ENCODE results near the gene SNX8.

DNA sequence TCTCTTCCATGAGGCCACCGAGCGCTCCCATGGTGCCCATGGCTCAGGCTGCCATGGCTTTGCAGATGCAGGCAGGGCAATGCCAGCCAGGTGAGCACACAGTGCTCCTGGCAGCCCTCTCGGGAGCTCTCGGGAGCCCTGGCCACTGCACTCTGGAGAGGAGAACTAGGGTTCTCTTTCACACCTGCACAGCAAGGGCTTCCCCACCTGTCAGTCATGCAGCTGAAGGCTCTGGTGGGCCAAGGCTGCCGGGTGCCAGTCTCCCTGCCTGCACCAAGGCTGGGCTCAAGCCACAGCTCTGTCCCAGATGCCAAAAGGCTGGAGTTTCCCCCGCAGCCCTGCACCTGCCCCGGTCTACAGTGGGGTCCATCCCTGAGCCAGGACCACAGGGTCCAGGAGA is 39.6 kb downstream of the SNX8 start:
- TF ChIP-seq CREB1 (IDR thresholded peaks at IDR 0.05; ENCODE audit: low read depth) (no peak), RAD21 (IDR thresholded peaks at IDR 0.05; ENCODE audit: low read depth) (no peak), EGR1 (IDR thresholded peaks at IDR 0.05) (no peak), TAF1 (IDR thresholded peaks at IDR 0.05; ENCODE audit: low read depth) (no peak), CEBPB (IDR thresholded peaks at IDR 0.05) (no peak), NFIC (IDR thresholded peaks at IDR 0.05) (no peak), EP300 (IDR thresholded peaks at IDR 0.05; ENCODE audit: borderline replicate concordance) (no peak), YY1 (IDR thresholded peaks at IDR 0.05; ENCODE audit: low read depth) (no peak), TCF12 (IDR thresholded peaks at IDR 0.05; ENCODE audit: low read depth) (no peak), ZBTB7A (IDR thresholded peaks at IDR 0.05; ENCODE audit: low read depth) (no peak), FOXM1 (IDR thresholded peaks at IDR 0.05; ENCODE audit: borderline replicate concordance, low read depth) (no peak)
- TF ChIP-seq, protein P1, sequence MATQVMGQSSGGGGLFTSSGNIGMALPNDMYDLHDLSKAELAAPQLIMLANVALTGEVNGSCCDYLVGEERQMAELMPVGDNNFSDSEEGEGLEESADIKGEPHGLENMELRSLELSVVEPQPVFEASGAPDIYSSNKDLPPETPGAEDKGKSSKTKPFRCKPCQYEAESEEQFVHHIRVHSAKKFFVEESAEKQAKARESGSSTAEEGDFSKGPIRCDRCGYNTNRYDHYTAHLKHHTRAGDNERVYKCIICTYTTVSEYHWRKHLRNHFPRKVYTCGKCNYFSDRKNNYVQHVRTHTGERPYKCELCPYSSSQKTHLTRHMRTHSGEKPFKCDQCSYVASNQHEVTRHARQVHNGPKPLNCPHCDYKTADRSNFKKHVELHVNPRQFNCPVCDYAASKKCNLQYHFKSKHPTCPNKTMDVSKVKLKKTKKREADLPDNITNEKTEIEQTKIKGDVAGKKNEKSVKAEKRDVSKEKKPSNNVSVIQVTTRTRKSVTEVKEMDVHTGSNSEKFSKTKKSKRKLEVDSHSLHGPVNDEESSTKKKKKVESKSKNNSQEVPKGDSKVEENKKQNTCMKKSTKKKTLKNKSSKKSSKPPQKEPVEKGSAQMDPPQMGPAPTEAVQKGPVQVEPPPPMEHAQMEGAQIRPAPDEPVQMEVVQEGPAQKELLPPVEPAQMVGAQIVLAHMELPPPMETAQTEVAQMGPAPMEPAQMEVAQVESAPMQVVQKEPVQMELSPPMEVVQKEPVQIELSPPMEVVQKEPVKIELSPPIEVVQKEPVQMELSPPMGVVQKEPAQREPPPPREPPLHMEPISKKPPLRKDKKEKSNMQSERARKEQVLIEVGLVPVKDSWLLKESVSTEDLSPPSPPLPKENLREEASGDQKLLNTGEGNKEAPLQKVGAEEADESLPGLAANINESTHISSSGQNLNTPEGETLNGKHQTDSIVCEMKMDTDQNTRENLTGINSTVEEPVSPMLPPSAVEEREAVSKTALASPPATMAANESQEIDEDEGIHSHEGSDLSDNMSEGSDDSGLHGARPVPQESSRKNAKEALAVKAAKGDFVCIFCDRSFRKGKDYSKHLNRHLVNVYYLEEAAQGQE (IDR thresholded peaks at IDR 0.05; ENCODE audit: low read depth) = no peak
- TF ChIP-seq, protein P2, sequence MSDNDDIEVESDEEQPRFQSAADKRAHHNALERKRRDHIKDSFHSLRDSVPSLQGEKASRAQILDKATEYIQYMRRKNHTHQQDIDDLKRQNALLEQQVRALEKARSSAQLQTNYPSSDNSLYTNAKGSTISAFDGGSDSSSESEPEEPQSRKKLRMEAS (IDR thresholded peaks at IDR 0.05) = no peak

Measured in Ishikawa (cell line).